Epithelial cell of proximal tubule (primary cell): ENCODE results near the gene AQP12B. TPM values are rescaled to one million over a fixed set of nuclear protein-coding genes. Genes with fewer than 3 reads are reported as not detected.

Experiments used
- DNase-seq: peaks from one replicate; pipeline ENCODE4 v3.0.0-alpha.2; 2011; ENCODE audit warnings: low read depth
- H3K4me3 ChIP-seq: 2 replicates; pipeline ENCODE4 v1.5.1; 2011; ENCODE audit warnings: low read depth, mild to moderate bottlenecking, low read length
- CTCF ChIP-seq: conservative IDR thresholded peaks from 2 replicates; pipeline ENCODE4 v1.5.1; 2012; ENCODE audit warnings: low read depth, mild to moderate bottlenecking, low read length
- total RNA-seq: library from RNA; depleted of rRNA; stranded (reverse); fragments of >200 nt; gene quantifications from 2 replicates; pipeline ENCODE4 v1.2.3, GENCODE V29; 2015

Gene AQP12B
- total RNA-seq, 1 donor from 2014 or later, result not detected

GRCh38 chr2:240722376-240722775 is 39.7 kb upstream of the AQP12B start:
- no peak for TF ChIP-seq CTCF
- DNase-seq, result no peak
- H3K4me3 ChIP-seq, result no peak overlapping the region

- H3K4me3 ChIP-seq, result no peak overlapping the region
- no peak for TF ChIP-seq CTCF
- DNase-seq, result no peak
Observed at GRCh38 chr2:240721596-240722180, 39.0 kb upstream of the AQP12B start.

- no peak for DNase-seq
- H3K4me3 ChIP-seq, result no peak overlapping the region
- TF ChIP-seq CTCF, result no peak
Observed at GRCh38 chr2:240720686-240721595, 38.3 kb upstream of the AQP12B start.

- H3K4me3 ChIP-seq, result no peak overlapping the region
- no peak for DNase-seq
- no peak for TF ChIP-seq CTCF
Observed at GRCh38 chr2:240719676-240720545, 37.2 kb upstream of the AQP12B start.

GRCh38 chr2:240718896-240719490 is 36.3 kb upstream of the AQP12B start:
- H3K4me3 ChIP-seq, result no peak overlapping the region
- no peak for DNase-seq
- no peak for TF ChIP-seq CTCF

- no peak for DNase-seq
- no peak for TF ChIP-seq CTCF
- H3K4me3 ChIP-seq, result no peak overlapping the region
Observed at GRCh38 chr2:240717681-240718581, 35.2 kb upstream of the AQP12B start.
